Loucy (cell line): ENCODE data around the gene KCNJ6.

Experiments
- EZH2phosphoT487 ChIP-seq: fragments of 200-600 bp; IDR thresholded peaks from 2 replicates; pipeline ENCODE4 v1.6.1; 2018; ENCODE audit warnings: antibody characterized with exemption, mild to moderate bottlenecking, moderate library complexity, borderline replicate concordance
- TF ChIP-seq, protein P1 (sequence below): fragments of 200-600 bp; sonication (generic); conservative IDR thresholded peaks from 2 replicates; pipeline ENCODE4 v1.5.1; 2014; ENCODE audit warnings: mild to moderate bottlenecking, antibody characterized with exemption, low read length

DNA sequence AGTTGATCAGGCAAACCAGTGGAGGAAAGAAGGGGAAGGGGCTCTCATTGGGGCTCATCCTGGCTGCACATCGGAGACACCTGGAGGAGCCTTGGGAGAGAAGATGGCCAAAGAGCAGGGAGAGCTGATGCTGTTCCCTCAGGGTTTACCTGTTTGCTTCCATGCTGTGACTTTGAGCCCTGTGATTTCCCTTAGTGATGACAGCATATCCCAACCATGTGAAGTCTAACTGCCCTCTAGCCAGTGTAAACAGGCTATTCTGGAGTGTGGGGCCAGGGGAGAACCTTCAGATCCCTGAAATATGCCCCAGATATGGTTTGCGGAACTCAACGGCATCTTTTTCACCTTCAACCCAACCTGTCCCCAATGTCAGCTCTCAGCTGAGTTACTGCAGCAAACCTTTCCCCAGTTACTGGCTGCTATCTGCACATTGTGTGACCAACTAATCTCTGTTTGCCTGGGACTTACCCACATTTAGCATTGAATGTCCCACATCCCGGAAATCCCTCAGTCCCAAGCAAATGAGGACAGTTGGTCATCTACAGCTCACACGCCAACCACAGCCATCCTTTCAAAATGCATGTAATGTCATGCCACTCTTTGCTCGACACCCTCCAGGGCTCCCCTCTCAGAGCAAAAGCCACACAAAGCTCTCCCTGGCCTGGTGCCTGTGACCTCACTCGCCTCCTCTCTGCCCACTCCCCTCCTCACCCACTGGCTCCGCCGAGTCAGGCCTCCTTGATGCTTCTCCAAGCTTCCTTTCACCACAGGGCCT is 242.3 kb downstream of the KCNJ6 start:
- no peak for TF ChIP-seq EZH2phosphoT487
- TF ChIP-seq, protein P1, sequence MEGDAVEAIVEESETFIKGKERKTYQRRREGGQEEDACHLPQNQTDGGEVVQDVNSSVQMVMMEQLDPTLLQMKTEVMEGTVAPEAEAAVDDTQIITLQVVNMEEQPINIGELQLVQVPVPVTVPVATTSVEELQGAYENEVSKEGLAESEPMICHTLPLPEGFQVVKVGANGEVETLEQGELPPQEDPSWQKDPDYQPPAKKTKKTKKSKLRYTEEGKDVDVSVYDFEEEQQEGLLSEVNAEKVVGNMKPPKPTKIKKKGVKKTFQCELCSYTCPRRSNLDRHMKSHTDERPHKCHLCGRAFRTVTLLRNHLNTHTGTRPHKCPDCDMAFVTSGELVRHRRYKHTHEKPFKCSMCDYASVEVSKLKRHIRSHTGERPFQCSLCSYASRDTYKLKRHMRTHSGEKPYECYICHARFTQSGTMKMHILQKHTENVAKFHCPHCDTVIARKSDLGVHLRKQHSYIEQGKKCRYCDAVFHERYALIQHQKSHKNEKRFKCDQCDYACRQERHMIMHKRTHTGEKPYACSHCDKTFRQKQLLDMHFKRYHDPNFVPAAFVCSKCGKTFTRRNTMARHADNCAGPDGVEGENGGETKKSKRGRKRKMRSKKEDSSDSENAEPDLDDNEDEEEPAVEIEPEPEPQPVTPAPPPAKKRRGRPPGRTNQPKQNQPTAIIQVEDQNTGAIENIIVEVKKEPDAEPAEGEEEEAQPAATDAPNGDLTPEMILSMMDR = no peak
